ENCODE results near the gene POLR2L.
A peak's percentile ranks its signal among the peaks of the same experiment; 100 is the strongest.

Gene POLR2L

GRCh38 chr11:808427-809286 is 33.7 kb downstream of the POLR2L start:
- no peak for DNase-seq

- DNase-seq: no peak
Observed at GRCh38 chr11:804599-804964, 37.7 kb downstream of the POLR2L start.

DNA sequence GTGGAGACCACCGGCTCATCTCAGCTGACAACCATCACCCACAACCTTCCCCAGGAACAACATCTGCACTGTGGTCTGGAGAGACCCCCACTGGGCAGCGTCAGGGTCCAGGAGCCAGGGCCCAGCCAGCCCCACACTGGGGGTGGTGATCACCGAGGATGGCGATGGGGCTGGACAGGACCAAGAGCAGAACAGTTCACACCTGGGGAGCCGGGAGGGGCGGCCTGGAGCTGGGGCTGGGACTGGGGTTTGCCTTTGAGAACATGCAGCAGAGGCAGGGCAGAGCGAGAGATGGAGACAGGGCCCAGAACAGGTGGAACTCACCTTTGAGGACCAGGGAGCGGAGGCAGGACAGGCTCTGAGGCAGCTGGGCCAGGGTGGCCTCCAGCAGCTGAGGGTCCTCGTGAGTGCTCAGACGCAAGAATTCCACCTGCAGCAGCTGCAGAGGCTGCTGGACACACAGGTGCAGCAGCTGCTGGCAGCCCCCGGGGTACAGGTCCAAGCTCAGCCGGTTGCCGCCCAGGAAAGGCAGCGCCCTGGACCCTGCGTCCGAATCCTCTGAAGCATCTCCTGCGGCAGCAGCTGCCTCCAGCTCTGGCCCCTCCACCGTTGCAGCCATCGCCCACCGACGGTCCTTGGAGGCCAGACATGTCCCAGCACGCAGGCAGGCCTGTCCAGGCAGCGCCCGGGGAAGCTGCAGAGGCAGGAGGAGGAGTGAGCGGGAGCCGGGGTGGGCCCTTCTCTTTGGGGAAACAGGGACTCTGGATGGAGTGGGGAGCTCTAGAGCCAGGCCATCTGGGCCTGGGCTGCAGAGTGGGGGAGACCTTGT is 38.3 kb downstream of the POLR2L start:
- DNase-seq: no peak

GRCh38 chr11:803467-803742 is 38.9 kb downstream of the POLR2L start:
- DNase-seq: no peak

GRCh38 chr11:802693-803466 is 39.4 kb downstream of the POLR2L start:
- DNase-seq: no peak

- DNase-seq: no peak
Observed at GRCh38 chr11:802018-802617, 40.2 kb downstream of the POLR2L start.

- no peak for DNase-seq
Observed at GRCh38 chr11:801097-801780, 41.1 kb downstream of the POLR2L start.

GRCh38 chr11:800473-800872 is 41.9 kb downstream of the POLR2L start:
- DNase-seq: no peak

- DNase-seq: no peak
Observed at GRCh38 chr11:799641-800316, 42.5 kb downstream of the POLR2L start.

DNA sequence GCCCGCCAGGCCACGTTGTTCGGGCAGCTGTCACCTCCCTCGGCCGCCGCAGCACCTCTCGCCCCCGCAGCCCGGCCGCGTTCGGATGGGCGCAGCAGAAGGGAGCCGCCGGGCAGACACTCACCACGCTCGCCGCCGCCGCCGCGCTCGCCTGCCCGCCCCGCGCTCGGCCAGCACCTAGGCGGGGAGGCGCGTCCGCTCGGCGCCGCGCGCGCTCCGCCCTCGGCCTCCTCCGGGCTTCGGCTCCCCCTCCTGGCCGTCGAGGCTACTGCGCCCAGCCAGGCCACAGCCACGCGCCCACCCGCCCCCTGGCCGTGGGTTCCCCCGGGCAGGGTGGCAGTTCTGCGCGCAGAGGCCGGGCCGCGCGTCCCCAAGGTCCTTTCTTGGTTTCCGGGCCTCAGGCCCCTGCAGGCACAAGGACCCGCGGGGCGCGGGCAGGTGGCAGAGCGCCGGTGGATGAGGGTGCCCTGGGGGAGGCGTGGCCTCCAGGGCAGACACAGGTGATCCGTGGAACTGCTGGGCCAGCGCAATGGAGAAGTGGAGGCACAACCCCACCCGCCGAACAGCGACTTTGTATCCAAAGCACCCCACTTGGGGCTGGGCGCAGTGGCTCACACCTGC is 44.1 kb downstream of the POLR2L start, which contains the start of gene SLC25A22:
TSS of gene SLC25A22 (minus strand) at position 189 of the 621 bp plus-strand sequence. CDS start 3,275 bp downstream, outside the sequence.
- DNase-seq: peak; percentile 69

GRCh38 chr11:797296-798092 is 44.8 kb downstream of the POLR2L start:
- DNase-seq: peak; percentile 70

DNA sequence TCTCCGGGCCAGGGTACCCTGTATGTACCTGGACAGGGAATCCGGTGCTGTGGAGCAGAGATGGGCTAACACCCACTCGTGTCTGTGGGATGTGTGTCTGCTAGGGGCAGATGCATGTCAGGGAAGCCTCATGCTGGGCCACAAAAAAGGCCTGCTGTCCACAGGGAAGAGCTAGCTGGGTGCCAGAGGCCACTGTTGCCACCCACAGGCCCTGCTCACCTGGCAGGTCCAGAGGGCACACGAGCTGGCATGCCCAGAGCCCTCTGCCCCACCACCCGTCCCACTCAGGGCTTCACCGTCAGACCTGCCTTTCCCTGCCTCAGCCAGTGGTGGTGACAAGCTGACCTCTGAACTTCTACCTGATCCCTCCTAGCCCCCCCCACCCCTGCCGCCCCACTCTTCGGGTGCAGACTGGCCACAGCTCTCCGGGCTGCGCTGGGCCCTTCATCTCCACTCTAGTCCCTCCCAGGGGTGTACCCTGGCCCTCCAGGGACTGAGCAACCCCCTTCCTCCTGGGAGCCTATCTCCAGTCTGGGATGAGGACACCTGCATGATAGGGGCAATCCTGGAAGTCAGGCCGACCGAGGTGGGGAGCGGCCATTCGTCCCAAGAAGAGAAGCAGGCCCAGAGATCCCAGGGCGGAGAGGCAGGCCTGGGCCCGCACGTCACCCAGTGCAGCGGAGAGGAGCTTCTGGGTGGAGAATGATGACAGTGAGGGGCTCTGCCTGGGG is 45.6 kb downstream of the POLR2L start:
- DNase-seq: no peak

GRCh38 chr11:795634-796564 is 46.4 kb downstream of the POLR2L start:
- peak; percentile 90 for DNase-seq

DNA sequence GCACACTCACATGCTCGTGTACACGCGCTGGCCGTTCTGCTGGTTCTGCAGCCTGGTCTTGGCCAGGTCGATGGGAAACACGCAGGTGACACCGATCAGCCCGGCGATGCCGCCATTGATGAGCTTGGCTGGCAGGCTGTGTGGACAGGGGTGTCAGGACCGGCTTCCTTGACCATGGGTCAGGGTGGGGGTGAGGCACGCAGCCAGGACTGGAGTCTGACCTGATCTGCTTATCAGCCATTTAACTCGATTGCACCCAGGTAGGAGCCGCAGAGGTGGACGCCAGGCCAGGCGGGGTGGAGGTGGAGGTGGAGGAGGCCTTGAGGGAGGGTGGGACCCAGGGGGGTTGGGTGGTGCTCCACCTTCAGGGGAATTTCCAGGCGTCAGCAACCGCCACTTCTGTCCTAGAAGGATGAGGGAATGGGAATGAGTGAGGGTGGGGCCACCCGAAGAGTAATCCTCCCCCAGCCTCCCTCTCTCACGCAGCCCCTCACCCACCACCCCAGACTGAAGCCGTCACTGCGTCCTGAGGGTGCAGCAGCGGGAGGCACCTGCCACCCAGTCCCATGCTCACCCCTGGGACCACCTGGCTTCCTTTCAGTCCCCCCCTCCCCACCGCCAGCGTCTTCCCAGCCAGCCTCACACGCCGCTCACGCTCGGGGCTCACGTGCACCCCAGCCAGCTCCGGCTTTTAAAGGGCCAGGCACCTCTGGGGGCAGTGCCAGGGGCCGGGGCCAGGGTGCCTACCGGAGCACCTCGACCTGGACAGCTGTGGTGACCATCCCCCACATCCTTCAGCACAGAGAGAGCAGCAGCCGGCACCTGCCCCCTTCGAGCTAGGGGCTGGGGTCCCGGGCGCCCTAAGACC is 47.3 kb downstream of the POLR2L start:
- DNase-seq: no peak

DNA sequence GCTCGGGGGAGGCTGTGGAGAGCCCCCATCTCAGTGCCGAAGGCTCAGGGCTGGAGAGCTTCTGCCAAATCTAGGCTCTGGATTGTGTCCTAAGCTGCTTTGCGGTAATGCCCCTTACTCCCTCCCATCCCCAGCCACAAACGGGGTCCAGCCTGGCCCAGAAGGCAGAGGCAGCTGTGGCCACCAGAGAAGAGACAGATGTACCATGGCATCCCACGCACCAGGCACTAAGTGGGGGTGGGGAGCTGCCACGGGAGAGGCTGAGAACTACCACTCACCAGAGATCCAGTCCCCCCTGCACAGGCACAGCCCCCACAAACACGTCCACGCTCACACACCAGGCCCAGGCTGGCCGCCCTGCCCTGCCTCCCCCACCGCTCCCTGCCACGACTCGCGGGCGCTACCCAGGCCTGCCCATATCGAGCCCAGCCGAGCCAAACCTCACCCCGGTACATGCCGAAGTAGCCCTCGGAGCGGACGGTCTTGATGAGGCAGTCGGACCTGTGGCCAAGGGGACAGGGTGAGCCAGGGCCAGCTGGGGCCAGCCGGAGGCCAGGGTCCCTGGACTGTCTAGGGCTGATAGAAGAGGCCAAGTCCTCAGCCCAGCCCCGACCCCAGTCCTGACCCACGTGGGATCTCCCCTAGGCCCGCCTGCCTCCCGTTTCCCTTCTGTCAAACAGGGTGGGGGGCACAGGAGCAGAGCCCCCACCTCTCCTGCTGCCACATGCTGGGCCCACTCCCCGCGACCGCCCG is 48.1 kb downstream of the POLR2L start:
- DNase-seq: no peak

GRCh38 chr11:793556-793955 is 48.8 kb downstream of the POLR2L start:
- no peak for DNase-seq

DNA sequence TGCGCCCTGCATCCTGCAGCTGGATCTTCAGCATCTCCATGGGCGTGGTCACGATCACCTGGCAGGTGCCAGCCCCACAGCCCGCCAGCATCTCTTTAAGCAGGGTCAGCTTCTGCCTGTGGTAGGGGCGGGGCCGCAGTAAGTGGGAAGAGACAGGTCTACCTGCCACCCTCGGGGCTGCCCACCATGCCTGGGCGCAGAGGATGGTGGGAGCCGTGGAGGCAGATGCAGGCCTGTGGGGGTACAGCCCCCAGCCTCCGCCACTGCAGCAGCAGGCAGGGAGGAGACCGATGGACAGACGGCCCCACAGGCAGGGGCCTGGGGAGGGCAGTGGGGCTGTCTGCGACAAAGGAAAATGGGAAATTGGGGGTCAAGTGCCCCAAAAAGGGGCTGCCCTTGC is 49.5 kb downstream of the POLR2L start:
- no peak for DNase-seq

Data from NK-92 treated with Interleukin-12 subunit alpha and Interleukin-12 subunit beta, amount 100 ng/mL, for 24 hours (cell line).